GM19023 (cell line): ENCODE measurements around the gene TFAP2C.

Experiments
- ATAC-seq: cut with Tn5 transposase; IDR thresholded peaks from one replicate; pipeline ENCODE4 v1.9.1; 2021; ENCODE audit warnings: mild to moderate bottlenecking, moderate library complexity; ENCODE audit not compliant: unreplicated experiment

TFAP2C gene

DNA sequence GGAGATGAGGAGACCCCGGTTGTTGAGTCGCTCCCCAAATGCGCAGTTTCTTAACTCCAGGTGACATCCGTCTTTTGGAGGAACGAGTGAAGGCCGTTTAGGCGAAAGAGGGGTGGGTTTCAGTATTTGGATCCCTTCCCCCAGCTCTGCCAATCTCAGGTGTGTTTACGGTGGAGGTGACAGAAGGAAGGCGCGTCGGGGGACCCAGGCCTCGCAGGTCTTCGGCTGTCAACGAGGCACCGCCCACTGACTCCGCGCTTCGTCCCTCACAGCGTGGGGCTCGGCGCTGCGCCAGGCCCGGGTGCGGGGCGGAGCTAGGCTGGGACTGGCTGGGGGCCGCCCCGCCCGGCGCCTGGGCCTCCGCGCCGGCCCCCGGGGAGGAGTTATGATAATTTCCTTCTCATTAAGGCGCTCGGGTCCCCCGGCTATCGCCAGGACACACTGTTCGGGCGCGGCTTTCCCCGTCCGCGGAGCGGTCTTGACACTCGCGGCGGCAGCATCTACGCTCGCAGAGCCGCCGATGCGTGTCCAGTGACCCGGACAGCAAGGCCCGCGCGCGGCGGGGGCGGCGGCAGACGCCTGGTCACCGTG is at the start of gene TFAP2C:
TSS of gene TFAP2C (plus strand) at position 434 of the 591 bp plus-strand sequence. CDS start 239 bp downstream, outside the sequence.
- ATAC-seq, result no peak

DNA sequence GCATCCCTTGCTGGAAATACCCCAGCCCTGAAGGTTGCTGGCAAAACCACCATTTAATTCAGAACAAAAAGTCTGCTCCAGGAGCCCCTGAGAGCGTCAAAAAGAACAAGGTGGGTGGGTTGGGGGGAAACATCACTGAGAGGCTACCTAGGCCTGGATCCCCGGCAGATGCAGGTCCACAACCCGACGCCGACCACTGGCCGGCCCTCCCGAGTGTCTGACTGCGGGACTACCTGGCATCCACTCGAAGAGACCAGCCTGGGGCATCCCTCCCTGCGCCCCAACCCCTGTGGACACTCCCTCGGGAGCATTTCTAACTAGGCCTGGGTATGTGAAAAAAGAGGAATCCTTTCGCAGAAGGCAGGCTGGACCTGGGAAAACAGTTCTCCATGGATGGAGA is 48.9 kb upstream of the TFAP2C start:
- no peak for ATAC-seq

DNA sequence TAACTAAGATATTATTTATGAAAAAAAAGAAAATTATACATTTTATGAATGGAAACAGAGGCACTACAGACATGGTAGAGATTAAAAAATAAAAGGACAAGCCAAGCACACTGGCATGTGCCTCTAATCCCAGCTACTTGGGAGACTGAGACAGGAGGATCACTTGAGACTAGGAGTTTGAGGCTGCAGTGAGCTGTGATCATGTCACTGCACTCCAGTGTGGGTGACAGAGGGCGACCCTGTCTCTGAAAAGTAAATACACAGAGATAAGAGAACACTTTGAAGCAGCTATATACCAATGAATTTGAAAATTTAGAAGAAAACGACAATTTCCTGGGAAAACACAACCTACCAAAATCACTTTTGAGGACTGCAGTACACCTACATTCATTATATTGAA is 47.4 kb upstream of the TFAP2C start:
- no peak for ATAC-seq

DNA sequence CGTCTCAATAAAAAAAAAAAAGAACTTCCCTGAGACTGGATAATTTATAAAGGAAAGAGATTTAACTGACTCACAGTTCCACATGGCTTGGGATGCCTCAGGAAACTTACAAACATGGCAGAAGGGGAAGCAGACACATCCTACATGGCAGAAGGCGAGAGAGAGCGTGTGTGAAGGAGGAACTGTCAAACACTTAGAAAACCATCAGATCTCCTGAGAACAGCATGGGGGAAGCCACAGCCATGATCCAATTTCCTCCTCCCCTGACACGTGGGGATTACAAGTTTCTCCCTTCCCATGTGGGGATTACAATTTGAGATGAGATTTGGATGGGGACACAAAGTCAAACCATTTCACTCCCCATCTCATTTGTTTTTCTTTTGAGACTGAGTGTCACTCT is 46.6 kb upstream of the TFAP2C start:
- ATAC-seq, result no peak

DNA sequence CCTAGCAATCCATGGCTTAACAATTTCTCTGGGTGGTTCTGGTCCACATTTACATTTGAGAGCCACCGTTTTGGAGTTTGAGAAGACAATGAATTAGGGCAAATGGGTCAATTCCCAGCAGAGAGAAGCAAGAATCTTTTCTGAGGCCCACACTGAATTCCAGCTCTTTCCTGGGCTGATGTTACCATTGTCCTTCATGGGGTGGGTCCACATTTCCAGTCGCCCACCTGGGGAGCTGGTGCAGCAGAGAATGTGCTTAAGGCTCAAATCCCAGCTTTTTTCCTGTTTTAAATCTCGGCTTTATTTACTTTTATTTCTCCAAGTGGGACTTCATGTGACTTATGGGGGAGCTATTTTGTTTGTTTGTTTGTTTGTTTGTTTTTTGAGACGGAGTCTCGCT is 44.2 kb upstream of the TFAP2C start:
- no peak for ATAC-seq

DNA sequence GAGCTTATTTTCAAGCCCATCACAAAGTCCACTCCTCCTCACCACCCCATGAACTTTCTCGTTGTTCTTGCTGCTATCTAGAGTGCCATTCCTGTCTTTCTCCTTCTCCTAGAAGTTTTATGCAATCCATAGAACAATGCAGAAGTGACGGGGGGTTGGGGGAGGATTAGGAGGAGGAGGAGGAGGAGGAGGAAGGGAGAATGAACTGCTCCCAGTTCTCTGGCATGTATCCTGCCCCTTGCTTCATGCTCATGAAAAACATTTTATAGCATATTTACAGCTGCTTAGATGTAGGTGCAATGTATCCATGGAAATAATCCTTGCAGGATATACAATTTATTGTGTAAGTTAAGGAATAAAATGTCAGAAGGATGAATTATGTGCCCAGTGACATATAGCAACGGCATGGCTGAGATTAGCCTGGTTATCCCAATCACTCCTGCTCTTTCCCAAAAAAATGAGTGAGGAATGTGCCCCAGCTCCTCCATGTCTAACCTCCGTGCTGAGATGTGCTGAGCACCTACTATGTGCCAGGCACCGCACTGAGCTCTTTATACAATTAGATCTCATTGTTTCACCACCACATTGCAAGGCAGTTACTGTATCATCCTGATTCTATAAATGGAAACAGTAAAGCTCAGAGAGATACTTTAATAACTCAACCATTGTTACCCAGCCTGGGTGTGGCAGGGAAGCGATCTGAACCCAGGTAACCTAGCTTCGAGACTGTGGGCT is 41.6 kb upstream of the TFAP2C start:
- no peak for ATAC-seq

DNA sequence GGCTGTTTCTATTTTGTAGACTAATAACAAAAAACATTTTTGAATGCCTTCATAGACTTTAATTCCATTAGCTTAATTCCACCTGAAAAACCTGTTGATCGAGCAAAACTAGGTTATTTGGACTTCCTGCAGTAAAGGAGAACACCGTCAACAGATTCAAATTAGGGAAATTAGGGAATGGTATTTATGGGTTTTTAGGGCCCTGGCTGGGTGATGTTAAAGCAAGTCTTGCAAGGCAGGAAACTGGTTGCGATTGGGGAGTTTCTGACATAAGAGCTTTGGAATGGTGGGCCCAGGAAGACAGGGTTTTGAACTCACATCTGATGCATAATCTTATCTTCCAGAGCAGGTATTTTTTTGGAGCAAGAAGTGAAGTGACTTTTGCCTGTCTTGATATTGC is 40.1 kb upstream of the TFAP2C start:
- no peak for ATAC-seq

DNA sequence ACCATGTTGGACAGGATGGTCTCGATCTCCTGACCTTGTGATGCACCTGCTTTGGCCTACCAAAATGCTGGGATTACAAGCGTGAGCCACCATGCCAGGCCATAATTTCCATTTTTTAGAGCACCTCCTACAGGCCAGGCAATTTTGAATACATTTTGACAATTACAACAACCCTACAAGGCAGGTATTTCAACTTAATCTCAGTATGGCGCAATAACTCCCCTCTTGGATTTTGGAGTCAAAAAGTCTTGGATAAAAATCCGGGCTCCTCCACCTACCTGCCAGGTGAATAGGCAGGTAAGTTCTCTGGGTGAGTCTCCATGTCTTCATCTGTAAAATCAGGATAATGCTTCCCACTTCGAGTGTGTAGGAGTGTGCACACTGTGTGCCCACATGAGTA is 39.5 kb upstream of the TFAP2C start:
- no peak for ATAC-seq

DNA sequence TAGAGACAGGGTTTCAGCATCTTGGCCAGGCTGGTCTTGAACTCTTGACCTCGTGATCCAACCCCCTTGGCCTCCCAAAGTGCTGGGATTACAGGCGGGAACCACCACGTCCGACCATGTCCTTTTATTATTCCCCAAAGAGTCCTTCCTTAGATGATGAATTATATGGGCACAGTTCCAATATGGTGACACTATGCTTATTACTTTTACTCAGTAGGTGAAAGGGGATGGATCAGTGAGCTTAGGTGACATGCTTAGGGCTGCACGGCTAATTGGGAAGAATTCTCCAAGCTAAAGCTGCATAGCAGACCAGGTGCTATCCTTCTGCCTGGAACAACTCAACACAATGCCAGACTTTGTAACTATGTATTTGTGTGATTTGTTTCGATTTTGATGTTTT is 38.2 kb upstream of the TFAP2C start:
- ATAC-seq, result no peak

DNA sequence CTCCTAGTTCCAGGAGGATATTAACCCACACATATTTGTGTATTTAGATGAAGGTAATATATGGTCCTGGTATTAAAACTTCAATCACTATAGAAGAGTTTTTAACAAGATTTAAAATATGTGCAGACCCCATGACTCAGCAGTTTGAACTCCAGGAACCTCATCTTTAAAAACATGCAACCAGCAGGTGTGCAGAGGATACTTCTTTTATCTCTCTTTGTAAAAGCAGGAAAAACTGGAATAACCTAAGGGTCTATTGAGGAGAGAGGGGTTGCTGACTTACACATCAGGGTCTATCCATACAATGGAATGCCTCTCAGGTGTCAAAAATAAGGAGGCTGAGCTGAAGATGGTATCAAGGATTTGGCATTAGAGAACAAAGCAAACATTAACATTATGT is 36.9 kb upstream of the TFAP2C start:
- ATAC-seq, result no peak

DNA sequence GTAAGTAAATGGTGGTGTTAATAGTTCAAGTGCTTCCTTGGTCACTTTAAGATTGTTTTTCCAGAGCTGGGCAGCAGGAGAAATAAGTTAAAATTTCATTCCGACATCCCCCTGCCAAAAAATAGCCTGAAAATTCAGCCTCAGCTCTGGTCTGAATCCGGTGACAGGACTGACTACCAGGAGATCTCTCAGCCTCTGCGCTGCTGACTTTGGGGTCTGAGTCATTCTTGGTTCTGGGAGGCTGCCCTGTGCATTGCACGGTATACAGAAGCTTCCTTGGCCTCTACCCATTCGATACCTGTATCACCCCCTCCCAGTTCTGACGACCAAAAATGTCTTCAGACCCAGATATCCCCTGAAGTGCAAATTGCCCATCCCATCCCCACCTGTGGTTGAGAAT is 36.3 kb upstream of the TFAP2C start:
- no peak for ATAC-seq

DNA sequence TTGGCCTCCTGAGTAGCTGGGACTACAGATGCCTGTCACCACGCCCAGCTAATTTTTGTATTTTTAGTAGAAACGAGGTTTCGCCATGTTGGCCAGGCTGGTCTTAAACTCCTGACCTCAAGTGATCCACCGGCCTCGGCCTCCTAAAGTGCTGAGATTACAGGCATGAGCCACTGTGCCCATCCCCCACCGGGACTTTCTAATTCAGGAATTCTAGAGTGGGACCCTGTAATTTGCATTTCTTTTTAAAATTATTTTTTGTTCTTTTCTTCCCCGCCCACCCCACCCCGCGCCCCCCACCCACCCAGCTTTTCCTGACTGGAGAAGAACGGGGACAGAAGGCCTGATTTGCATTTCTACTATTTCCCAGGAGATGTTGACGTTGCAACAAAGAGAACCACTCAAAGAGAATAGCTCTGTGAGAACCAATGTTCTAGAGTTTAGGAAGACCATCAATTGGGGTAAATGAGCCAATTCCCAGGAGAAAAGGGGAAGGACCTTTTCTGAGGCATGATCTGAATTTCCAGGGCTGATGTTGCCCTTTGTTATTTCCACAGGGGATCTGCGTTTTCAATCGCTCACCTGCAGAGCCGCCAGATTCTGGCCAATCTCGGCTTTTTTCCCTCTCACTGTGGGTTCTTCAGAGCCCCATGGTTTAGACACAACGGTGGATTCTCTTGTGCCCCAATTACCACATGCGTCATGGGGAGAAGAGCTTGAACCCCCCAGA is 33.2 kb upstream of the TFAP2C start:
- no peak for ATAC-seq

DNA sequence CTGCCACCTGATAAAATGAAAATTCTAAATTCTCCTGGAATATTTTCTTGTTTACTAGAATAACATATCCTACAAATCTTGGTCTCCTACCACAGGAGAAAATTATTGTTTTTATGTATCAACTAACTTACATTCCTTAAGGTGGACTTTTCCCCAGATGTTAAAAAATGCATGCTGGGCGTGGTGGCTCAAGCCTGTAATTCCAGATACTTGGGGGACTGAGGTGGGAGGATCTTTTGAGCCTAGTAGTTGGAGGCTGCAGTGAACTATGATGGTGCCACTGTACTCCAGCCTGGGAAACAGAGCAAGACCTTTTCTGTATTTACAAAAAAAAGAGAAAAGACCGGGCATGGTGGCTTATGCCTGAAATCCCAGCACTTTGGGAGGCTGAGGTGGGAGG is 27.9 kb upstream of the TFAP2C start:
- no peak for ATAC-seq

DNA sequence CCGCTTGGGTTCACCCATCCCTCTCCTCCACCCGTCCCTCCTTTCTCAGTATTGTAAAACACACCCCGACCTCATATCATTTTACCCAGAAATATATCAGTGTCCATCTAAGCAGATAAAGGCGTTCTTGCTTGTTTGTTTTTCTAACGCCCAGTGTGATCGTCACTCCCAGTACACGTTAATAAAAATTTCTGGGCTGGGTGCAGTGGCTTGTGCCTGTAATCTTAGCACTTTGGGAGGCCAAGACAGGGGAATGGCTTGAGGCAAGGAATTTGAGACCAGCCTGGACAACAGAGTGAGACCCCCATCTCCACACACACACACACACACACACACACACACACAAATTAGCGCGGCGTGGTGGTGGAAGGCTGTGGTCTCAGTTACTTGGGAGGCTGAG is 24.4 kb upstream of the TFAP2C start:
- ATAC-seq, result no peak

DNA sequence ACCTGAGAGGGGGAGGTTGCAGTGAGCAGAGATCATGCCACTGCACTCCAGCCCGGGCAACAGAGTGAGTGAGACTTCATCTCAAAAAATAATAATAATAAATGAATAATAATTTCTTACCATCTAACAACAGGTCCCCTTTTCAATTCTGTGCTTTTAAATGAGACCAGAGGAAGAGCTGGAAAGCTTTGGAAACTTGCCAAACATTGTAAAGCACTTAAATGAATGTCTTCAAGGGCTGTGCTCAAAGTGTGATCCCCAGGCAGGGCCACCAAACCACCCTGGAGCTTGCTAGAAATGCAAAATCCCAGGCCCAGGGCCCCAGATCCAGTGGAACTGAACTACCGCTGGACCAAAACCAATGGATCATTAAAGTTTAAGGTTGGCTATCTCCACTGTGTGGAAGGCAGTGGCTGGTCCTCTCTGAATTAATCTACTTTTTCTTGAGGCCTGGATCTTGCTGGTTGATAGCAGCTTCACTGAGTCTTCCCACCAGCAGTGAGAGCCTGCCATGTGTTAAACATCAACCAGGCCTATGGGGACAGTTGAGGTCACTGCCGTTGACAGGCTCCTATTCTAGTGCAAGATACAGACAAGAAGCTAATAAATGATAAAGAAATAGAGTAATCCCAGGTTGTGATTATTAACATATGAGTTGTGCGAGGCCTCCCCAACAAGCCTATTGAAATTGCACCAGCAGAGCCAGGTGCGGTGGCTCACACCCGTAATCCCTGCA is 23.7 kb upstream of the TFAP2C start:
- no peak for ATAC-seq

DNA sequence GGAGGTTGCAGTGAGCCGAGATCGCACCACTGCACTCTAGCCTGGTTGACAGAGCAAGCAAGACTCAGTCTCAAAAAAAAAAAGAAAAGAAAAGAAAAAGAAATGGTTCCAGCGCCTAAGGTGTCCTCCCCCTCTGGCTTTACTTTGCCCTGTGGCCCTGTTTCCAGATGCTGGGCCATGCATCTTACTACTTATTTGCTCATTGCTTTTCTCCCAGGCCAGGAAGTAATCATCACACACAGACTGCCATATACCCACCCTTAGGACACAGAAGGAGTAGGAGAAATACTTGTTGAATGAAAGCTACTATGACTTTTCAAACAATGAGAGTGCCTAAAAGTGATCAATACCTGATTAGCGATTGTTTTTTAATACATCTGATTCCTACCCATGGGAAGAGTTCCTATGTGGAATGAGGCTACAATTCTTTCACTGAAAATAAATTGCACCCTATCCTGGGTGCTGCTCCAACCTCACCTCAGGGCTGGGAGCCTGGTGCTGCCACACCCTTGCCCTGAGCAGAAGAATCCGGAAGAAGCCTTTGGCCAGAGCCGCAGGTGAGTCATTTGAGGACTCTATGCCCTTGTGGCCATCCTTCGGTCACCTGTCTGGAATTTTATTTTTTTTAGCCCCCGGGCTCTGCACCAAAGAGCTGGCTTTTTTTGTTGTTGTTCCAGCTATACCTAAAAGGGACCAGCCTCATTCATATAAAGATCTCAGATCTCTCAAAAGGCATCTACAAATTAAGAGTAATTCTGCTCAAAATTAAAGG is 22.7 kb upstream of the TFAP2C start:
- no peak for ATAC-seq

DNA sequence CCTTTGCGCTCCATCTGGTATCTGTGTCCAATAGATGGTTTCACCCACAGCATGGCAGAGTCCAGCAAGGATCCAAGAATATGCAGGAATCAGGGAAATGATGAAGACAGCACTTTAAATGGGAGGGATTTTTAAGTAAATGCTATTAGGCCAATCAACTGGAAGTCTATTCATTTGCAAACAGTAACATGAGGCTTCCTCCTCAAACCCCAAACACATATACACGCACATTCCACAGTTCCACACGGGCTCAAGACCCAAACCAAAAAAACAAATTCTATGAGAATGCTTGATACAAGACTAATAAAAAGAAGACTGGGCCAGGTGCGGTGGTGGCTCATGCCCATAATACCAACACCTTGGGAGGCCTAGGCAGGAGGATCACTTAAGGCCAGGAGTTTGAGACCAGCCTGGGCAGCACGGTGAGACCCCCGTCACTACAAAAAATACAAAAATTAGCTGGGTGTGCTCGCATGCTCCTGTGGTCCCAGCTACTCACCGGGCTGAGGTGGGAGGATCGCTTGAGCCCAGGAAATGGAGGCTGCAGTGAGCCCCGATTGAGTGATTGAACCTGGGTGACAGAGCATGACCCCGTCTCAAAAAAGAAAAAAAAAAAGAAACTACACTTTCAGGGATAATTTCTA is 21.9 kb upstream of the TFAP2C start:
- ATAC-seq, result no peak

DNA sequence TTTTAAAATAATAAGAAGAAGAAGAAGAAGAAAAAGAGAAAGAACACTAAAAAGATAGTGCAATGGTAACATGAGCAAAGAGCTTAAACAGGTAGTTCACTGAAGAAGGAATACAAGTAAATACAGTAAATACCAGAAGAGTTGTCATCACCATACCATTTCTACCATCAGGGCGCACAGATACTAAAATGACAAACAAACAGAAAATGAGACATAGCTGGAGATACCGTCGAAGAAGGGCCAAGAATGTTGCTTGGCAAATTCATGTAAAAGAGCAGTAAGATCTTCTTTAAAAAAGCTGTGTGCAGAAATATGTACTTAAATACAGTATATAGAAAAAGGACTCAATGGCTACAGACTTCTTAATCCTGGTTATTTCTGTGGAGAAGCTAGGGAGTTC is 20.7 kb upstream of the TFAP2C start:
- ATAC-seq, result no peak

DNA sequence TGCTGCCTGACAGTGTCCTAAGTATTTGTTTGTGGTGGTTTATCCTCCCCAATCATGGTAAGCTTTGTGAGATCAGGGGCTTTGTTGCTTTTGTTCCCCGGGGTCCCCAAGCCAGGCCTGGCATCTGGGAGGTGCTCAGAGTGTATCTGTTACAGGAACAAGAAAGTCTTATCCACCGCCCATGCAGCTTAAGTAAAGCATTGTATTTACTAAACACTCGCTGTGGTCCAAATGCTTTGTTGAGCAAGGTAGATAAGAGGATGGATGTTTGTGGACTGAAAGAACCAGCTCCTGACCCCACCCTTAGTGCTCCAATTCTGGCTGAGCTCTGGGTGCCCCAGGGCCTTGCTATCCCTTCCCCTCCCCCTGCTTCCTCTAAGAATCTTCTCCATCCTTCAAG is 19.8 kb upstream of the TFAP2C start:
- ATAC-seq, result no peak

DNA sequence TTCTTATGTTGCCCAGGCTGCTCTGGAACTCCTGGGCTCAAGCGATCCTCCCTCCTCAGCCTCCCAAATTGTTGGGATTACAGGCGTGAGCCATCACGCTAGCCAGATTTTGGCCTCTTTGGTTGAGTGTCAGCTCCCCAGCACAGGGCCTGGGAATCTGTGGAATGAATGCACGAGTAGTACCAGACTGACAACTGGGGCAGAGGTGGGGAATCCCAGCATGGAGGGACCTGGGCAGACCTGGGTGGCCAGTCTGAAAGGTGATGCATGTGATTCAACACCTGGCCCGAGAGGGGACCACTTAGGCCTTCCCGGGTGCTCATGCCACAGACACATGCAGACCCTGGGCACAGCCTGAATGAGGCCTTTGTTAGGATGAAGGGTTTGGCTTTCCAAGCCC is 19.0 kb upstream of the TFAP2C start:
- no peak for ATAC-seq
